H1 (cell line): ENCODE results near the gene NTRK1. TPM values are rescaled to one million over a fixed set of nuclear protein-coding genes. Genes with fewer than 3 reads are reported as not detected.
A peak's percentile ranks its signal among the peaks of the same experiment; 100 is the strongest.

Source experiments
- CTCF ChIA-PET: fragments of 300-600 bp; sonication (Branson Sonifier 250); formaldehyde crosslinking; loops from one replicate; lab custom pipeline; 2021; ENCODE audit not compliant: partially characterized antibody; lab: Charles Lee
- POLR2A ChIA-PET: fragments of 300-600 bp; sonication (Branson Sonifier 250); formaldehyde crosslinking; loops from one replicate; lab custom pipeline; 2021; ENCODE audit warnings: inconsistent platforms; ENCODE audit not compliant: partially characterized antibody; lab: Charles Lee
- DNase-seq, 2 experiments: peaks; one replicate each; pipeline versions ENCODE4 v3.0.0 to v3.0.0-alpha.2; 2010 to 2022; ENCODE audit warnings: low spot score in 2 of 2, low read depth in 1 of 2, mixed read lengths in 1 of 2
- FAIRE-seq: peaks from 2 replicates; lab custom pipeline; 2011; peaks lifted over from hg19 to GRCh38; lab: Jason Lieb, UNC
- H2AFZ ChIP-seq: 2 replicates; pipeline ENCODE4 v1.8.1; 2012; ENCODE audit warnings: low read length, inconsistent platforms
- H2AK5ac ChIP-seq: 2 replicates; pipeline ENCODE4 v1.6.1; 2013; ENCODE audit warnings: low read depth, low read length
- H2BK120ac ChIP-seq: replicated peaks from 2 replicates; pipeline ENCODE3; 2013; ENCODE audit warnings: low read depth, low read length, inconsistent platforms
- H2BK12ac ChIP-seq: 2 replicates; pipeline ENCODE4 v1.6.1; 2013; ENCODE audit warnings: low read depth, low read length
- H2BK15ac ChIP-seq: 2 replicates; pipeline ENCODE4 v1.6.1; 2013; ENCODE audit warnings: low read length
- H2BK20ac ChIP-seq: 2 replicates; pipeline ENCODE4 v1.6.1; 2013; ENCODE audit warnings: low read length
- H2BK5ac ChIP-seq: 2 replicates; pipeline ENCODE4 v1.6.1; 2013; ENCODE audit warnings: low read depth, low read length
- H3K14ac ChIP-seq: 2 replicates; pipeline ENCODE4 v1.6.1; 2013; ENCODE audit warnings: inconsistent platforms; ENCODE audit not compliant: insufficient read length
- H3K18ac ChIP-seq: 2 replicates; pipeline ENCODE4 v1.6.1; 2013; ENCODE audit warnings: low read length; ENCODE audit errors: extremely low read depth
- H3K23ac ChIP-seq: 2 replicates; pipeline ENCODE4 v1.6.1; 2013; ENCODE audit warnings: inconsistent platforms; ENCODE audit not compliant: insufficient read length
- H3K23me2 ChIP-seq: 2 replicates; pipeline ENCODE4 v1.6.1; 2013; ENCODE audit warnings: low read depth, low read length
- H3K27ac ChIP-seq: 2 replicates; pipeline ENCODE4 v1.6.1; 2011; ENCODE audit warnings: low read depth, low read length, inconsistent platforms
- H3K27me3 ChIP-seq, 4 experiments: replicated peaks in 1 of 4; 1 replicate in 1 of 4; 2 replicates in 3 of 4; pipeline versions ENCODE4 v1.6.1 to v1.8.1; 2011 to 2013; ENCODE audit warnings: low read length in 3 of 4, mild to moderate bottlenecking in 3 of 4, inconsistent platforms in 2 of 4, mixed read lengths in 2 of 4, moderate library complexity in 1 of 4; ENCODE audit not compliant: control insufficient read depth in 3 of 4, insufficient read depth in 3 of 4; ENCODE audit errors: extremely low read depth in 1 of 4
- H3K36me3 ChIP-seq, 4 experiments: 2 replicates each; pipeline versions ENCODE4 v1.6.1 to v1.8.1; 2011 to 2013; ENCODE audit warnings: mild to moderate bottlenecking in 4 of 4, low read length in 3 of 4, moderate library complexity in 2 of 4, control low read depth in 1 of 4, inconsistent platforms in 1 of 4; ENCODE audit not compliant: insufficient read depth in 4 of 4, control insufficient read depth in 2 of 4
- H3K4ac ChIP-seq: replicated peaks from 2 replicates; pipeline ENCODE3; 2013; ENCODE audit warnings: low read length, low read depth, mixed read lengths, inconsistent platforms; ENCODE audit not compliant: insufficient read length
- H3K4me1 ChIP-seq, 4 experiments: replicated peaks in 1 of 4; 1 replicate in 1 of 4; 2 replicates in 3 of 4; pipeline versions ENCODE4 v1.6.1 to v1.8.1; 2011 to 2013; ENCODE audit warnings: low read length in 3 of 4, inconsistent platforms in 2 of 4, mixed read lengths in 1 of 4; ENCODE audit not compliant: insufficient read depth in 4 of 4, control insufficient read depth in 3 of 4
- H3K4me2 ChIP-seq, 2 experiments: 2 replicates each; pipeline versions ENCODE4 v1.6.1 to v1.8.1; 2011 to 2013; ENCODE audit warnings: low read depth in 2 of 2, low read length in 2 of 2, control low read depth in 1 of 2, inconsistent platforms in 1 of 2, mild to moderate bottlenecking in 1 of 2; ENCODE audit not compliant: insufficient read depth in 1 of 2
- H3K4me3 ChIP-seq, 4 experiments: fragments of 200-600, 300-600 bp in 1 of 4; sonication (generic), shearing (Covaris generic), sonication (Bioruptor Twin) in 1 of 4; 2 replicates each; pipeline versions ENCODE4 v1.5.1 to v1.8.1; 2011 to 2016; ENCODE audit warnings: low read length in 4 of 4, low read depth in 3 of 4, control low read depth in 2 of 4, inconsistent platforms in 2 of 4, mild to moderate bottlenecking in 2 of 4, mixed read lengths in 1 of 4, moderate library complexity in 1 of 4; ENCODE audit not compliant: insufficient read depth in 2 of 4; ENCODE audit errors: extremely low read depth in 1 of 4
- H3K56ac ChIP-seq: replicated peaks from 2 replicates; pipeline ENCODE3; 2013; ENCODE audit warnings: low read depth, mild to moderate bottlenecking, mixed read lengths, low read length, inconsistent platforms; ENCODE audit not compliant: insufficient read length
- H3K79me1 ChIP-seq: 2 replicates; pipeline ENCODE4 v1.6.1; 2013; ENCODE audit warnings: low read depth, low read length, control low read depth
- H3K79me2 ChIP-seq, 2 experiments: 2 replicates each; pipeline versions ENCODE4 v1.6.1 to v1.8.1; 2012 to 2013; ENCODE audit warnings: low read length in 2 of 2, mild to moderate bottlenecking in 2 of 2, inconsistent platforms in 1 of 2; ENCODE audit not compliant: insufficient read depth in 2 of 2, control insufficient read depth in 1 of 2
- H3K9ac ChIP-seq, 4 experiments: replicated peaks in 1 of 4; 1 replicate in 1 of 4; 2 replicates in 3 of 4; pipeline versions ENCODE4 v1.6.1 to v1.8.1; 2011 to 2013; ENCODE audit warnings: low read depth in 3 of 4, low read length in 3 of 4, control low read depth in 2 of 4, mild to moderate bottlenecking in 2 of 4, moderate library complexity in 2 of 4, inconsistent platforms in 1 of 4; ENCODE audit errors: extremely low read depth in 1 of 4
- H3K9me3 ChIP-seq, 2 experiments: 2 replicates each; pipeline versions ENCODE4 v1.6.1 to v1.8.1; 2012 to 2013; ENCODE audit warnings: mild to moderate bottlenecking in 2 of 2, moderate library complexity in 2 of 2, control low read depth in 1 of 2, inconsistent platforms in 1 of 2, low read depth in 1 of 2, low read length in 1 of 2, mixed read lengths in 1 of 2; ENCODE audit not compliant: insufficient read depth in 2 of 2
- H4K20me1 ChIP-seq, 2 experiments: replicated peaks in 1 of 2; 2 replicates each; pipeline versions ENCODE3 to v1.8.1; 2011 to 2013; ENCODE audit warnings: inconsistent platforms in 2 of 2, low read length in 2 of 2, mild to moderate bottlenecking in 1 of 2; ENCODE audit not compliant: insufficient read depth in 2 of 2, control insufficient read depth in 1 of 2
- H4K5ac ChIP-seq: 2 replicates; pipeline ENCODE4 v1.6.1; 2013; ENCODE audit warnings: low read length, low read depth, mixed read lengths, inconsistent platforms; ENCODE audit not compliant: insufficient read length
- H4K8ac ChIP-seq: 2 replicates; pipeline ENCODE4 v1.8.0; 2013; ENCODE audit warnings: mild to moderate bottlenecking, moderate library complexity, low read length, inconsistent platforms; ENCODE audit not compliant: insufficient read depth; ENCODE audit errors: extremely low read depth
- H4K91ac ChIP-seq: replicated peaks from 2 replicates; pipeline ENCODE3; 2013; ENCODE audit warnings: low read length, mixed read lengths, inconsistent platforms; ENCODE audit not compliant: insufficient read length
- ASH2L ChIP-seq: fragments of 200-600, 300-600 bp; sonication (generic); IDR thresholded peaks from one replicate; pipeline ENCODE4 v1.7.1; 2017; ENCODE audit warnings: low read length
- BACH1 ChIP-seq: IDR thresholded peaks from 2 replicates; pipeline ENCODE4 v1.6.1; 2012; ENCODE audit warnings: low read length, improper control_type of control experiment
- BCL11A ChIP-seq, 2 experiments: IDR thresholded peaks; one replicate each; pipeline ENCODE4 v1.6.1; 2011; ENCODE audit warnings: low read depth in 2 of 2, low read length in 2 of 2, mild to moderate bottlenecking in 2 of 2
- EGR1 ChIP-seq: IDR thresholded peaks from 2 replicates; pipeline ENCODE4 v1.6.1; 2011; ENCODE audit warnings: low read depth, low read length, borderline replicate concordance
- GABPA ChIP-seq: IDR thresholded peaks from 2 replicates; pipeline ENCODE4 v1.6.1; 2011; ENCODE audit warnings: mild to moderate bottlenecking, low read length, moderate library complexity, borderline replicate concordance; ENCODE audit not compliant: insufficient read depth
- KDM5A ChIP-seq: fragments of 200-600 bp; IDR thresholded peaks from 2 replicates; pipeline ENCODE4 v1.7.1; 2012; ENCODE audit warnings: mild to moderate bottlenecking, low read length, inconsistent platforms, mixed read lengths
- RXRA ChIP-seq: IDR thresholded peaks from 2 replicates; pipeline ENCODE4 v1.6.1; 2011; ENCODE audit warnings: low read depth, mild to moderate bottlenecking, low read length, moderate library complexity; ENCODE audit not compliant: insufficient read depth
- SAP30 ChIP-seq: fragments of 300-600 bp; sonication (generic); IDR thresholded peaks from 2 replicates; pipeline ENCODE4 v1.7.1; 2012; ENCODE audit warnings: low read length, moderate library complexity, mild to moderate bottlenecking, inconsistent platforms; ENCODE audit not compliant: insufficient read depth, insufficient replicate concordance
- SP4 ChIP-seq: IDR thresholded peaks from 2 replicates; pipeline ENCODE4 v1.6.1; 2012; ENCODE audit warnings: low read length, inconsistent platforms
- TBP ChIP-seq: IDR thresholded peaks from 2 replicates; pipeline ENCODE4 v1.6.1; 2011; ENCODE audit warnings: low read depth, low read length, improper control_type of control experiment
- TCF12 ChIP-seq: IDR thresholded peaks from 2 replicates; pipeline ENCODE4 v1.6.1; 2011; ENCODE audit warnings: low read depth, mild to moderate bottlenecking, low read length
- YY1 ChIP-seq: IDR thresholded peaks from 2 replicates; pipeline ENCODE4 v1.6.1; 2011; ENCODE audit warnings: low read depth, mild to moderate bottlenecking, low read length
- WGBS, 2 experiments: shearing (Covaris generic) in 1 of 2; methylation state at CpG; one replicate each; pipeline versions ENCODE4 v1.1.6 to v1.1.7; 2013 to 2015; ENCODE audit warnings: low lambda C conversion rate in 2 of 2, mixed read lengths in 2 of 2, inconsistent platforms in 1 of 2, low coverage in 1 of 2, missing lambda C conversion rate in 1 of 2; ENCODE audit not compliant: insufficient replicate concordance in 2 of 2, insufficient coverage in 1 of 2, insufficient read length in 1 of 2; ENCODE audit errors: extremely low coverage in 1 of 2, missing lambda C conversion rate in 1 of 2; 5-methylcytosine and 5-hydroxymethylcytosine counted together
- polyA plus RNA-seq, 7 experiments: library from polyadenylated mRNA; depleted of rRNA in 3 of 7; stranded (reverse) in 5 of 7; unstranded in 2 of 7; fragments of >200 nt in 5 of 7; fragments of 200-250 nt in 2 of 7; gene quantifications; 1 replicate in 5 of 7; 2 replicates in 1 of 7; 4 replicates in 1 of 7; pipeline versions ENCODE4 v1.2.1 to v1.2.3, GENCODE V29; 2011 to 2013; ENCODE audit warnings: missing spikeins in 2 of 7, mixed read lengths in 2 of 7
- total RNA-seq: library from RNA; stranded (reverse); fragmentation: NEBNext Ultra II Directional; extraction: Animal tissue kit (Norgen Biotek cat#: 25700); gene quantifications from 2 replicates; pipeline ENCODE4 v1.2.1, GENCODE V29; 2021
- TF ChIP-seq, protein P1 (sequence below): IDR thresholded peaks from 2 replicates; pipeline ENCODE4 v1.6.1; 2012; ENCODE audit warnings: inconsistent platforms

NTRK1 gene
- total and polyA plus RNA-seq, 2 of the 8 experiments (the other 6 are each of a cell fraction or from before 2014, with no cell fraction given): 0.12 to 0.24 TPM

DNA sequence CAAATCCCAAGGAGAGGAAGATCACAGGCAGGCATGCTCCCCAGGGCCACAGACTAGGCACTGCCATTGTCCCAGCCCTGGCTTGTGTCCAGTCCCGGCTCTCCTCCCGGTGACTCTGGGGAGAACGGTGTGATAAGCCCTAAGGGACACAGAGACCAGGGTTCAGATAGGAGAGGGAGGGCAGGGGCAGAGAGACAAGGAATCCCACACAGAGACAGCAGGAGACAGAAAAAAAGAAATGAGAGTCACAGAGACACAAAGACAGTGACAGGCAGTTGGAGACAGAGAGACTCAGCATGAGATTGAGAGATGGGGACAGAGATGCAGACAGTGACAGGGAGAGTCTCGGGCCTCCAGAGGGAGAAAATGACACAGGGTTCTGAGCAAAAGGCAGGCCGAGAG is 2.1 kb upstream of the NTRK1 start:
- no peak overlapping the region for H3K4ac ChIP-seq
- peaks cover 19% of the 10 kb centered on the region; the same call in 1 of the 2 replicates for H3K23me2 ChIP-seq
- H3K27me3 ChIP-seq: peaks cover 50 to 84% (median 77%) of the 10 kb centered on the region in 4 experiments
- H4K5ac ChIP-seq: no peak overlapping the region
- H2BK5ac ChIP-seq: no peak overlapping the region
- H3K4me2 ChIP-seq: peak overlapping the region; percentile 73 to 94
- H2BK20ac ChIP-seq: no peak overlapping the region
- H3K14ac ChIP-seq: no peak overlapping the region
- no peak overlapping the region for H2AK5ac ChIP-seq
- H3K23ac ChIP-seq: no peak overlapping the region
- H3K4me3 ChIP-seq: peak overlapping the region; percentile 3 to 62 (median 16); a peak in 5 of 8 replicates
- H2BK12ac ChIP-seq: no peak overlapping the region
- peaks cover 1 to 8% of the 10 kb centered on the region in 2 experiments for H4K20me1 ChIP-seq
- H2AFZ ChIP-seq: no peak overlapping the region
- WGBS, 2 experiments: 35% methylated on average over 3 of the region's 5 CpGs; no CpG with 5 or more reads in 1 of the 2 experiments
- peaks cover 0 to 2% (median 0%) of the 10 kb centered on the region in 4 experiments; a peak in 1 of 8 replicates for H3K36me3 ChIP-seq
- DNase-seq (no peak), FAIRE-seq (no peak)
- POLR2A ChIA-PET: interaction anchor here (0.7 to 2.4 kb wide), 4 partner anchors 10 to 168 kb away, joined by 3 to 6 read pairs (median 4); no protein-coding TSS in a partner anchor
- H2BK15ac ChIP-seq: no peak overlapping the region
- H3K18ac ChIP-seq: no peak overlapping the region
- no peak overlapping the region for H3K27ac ChIP-seq
- peaks cover 0 to 15% (median 9%) of the 10 kb centered on the region in 4 experiments; a peak in 6 of 7 replicates for H3K4me1 ChIP-seq
- H3K79me1 ChIP-seq: no peaks in the 10 kb centered on the region
- H4K8ac ChIP-seq: no peak overlapping the region
- H3K9ac ChIP-seq: no peak overlapping the region
- no peak overlapping the region for H3K56ac ChIP-seq
- TF ChIP-seq KDM5A (no peak), RXRA (no peak), GABPA (no peak), TCF12 (no peak), SP4 (no peak), EGR1 (no peak), BACH1 (no peak), SAP30 (no peak), TBP (no peak), BCL11A (IDR thresholded peaks at IDR 0.05; ENCODE audit: low read depth in 2 of 2, low read length in 2 of 2) (no peak), YY1 (no peak), ASH2L (no peak)
- TF ChIP-seq, protein P1, sequence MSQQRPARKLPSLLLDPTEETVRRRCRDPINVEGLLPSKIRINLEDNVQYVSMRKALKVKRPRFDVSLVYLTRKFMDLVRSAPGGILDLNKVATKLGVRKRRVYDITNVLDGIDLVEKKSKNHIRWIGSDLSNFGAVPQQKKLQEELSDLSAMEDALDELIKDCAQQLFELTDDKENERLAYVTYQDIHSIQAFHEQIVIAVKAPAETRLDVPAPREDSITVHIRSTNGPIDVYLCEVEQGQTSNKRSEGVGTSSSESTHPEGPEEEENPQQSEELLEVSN: no peak
- TF ChIP-seq, all 59 proteins: peak for 0
- Histone ChIP-seq H2BK120ac (no peak overlapping the region), H3K79me2 (no peaks in the 10 kb centered on the region), H3K9me3 (no peaks in the 10 kb centered on the region), H4K91ac (no peak overlapping the region)
- CTCF ChIA-PET: interaction anchor here (0.8 to 25.2 kb wide), 21 partner anchors 8 to 209 kb away, joined by 3 to 719 read pairs (median 7); partner anchors contain the start of genes CRABP2, LRRC71, PEAR1 and SH2D2A
